H1 (cell line): Measurements from ENCODE around the gene STT3B. TPM values are rescaled to one million over a fixed set of nuclear protein-coding genes. Genes with fewer than 3 reads are reported as not detected.

Experiments
- HDAC2 ChIP-seq, 2 experiments: fragments of 300-600 bp in 1 of 2; sonication (generic) in 1 of 2; IDR thresholded peaks; 2 replicates each; pipeline ENCODE4 v1.6.1; 2011 to 2012; ENCODE audit warnings: low read depth in 2 of 2, low read length in 2 of 2, mild to moderate bottlenecking in 2 of 2, moderate library complexity in 2 of 2, borderline replicate concordance in 1 of 2, inconsistent platforms in 1 of 2
- YY1 ChIP-seq: IDR thresholded peaks from 2 replicates; pipeline ENCODE4 v1.6.1; 2011; ENCODE audit warnings: low read depth, mild to moderate bottlenecking, low read length
- polyA plus RNA-seq, 7 experiments: library from polyadenylated mRNA; depleted of rRNA in 3 of 7; stranded (reverse) in 5 of 7; unstranded in 2 of 7; fragments of >200 nt in 5 of 7; fragments of 200-250 nt in 2 of 7; gene quantifications; 1 replicate in 5 of 7; 2 replicates in 1 of 7; 4 replicates in 1 of 7; pipeline versions ENCODE4 v1.2.1 to v1.2.3, GENCODE V29; 2011 to 2013; ENCODE audit warnings: missing spikeins in 2 of 7, mixed read lengths in 2 of 7
- total RNA-seq: library from RNA; stranded (reverse); fragmentation: NEBNext Ultra II Directional; extraction: Animal tissue kit (Norgen Biotek cat#: 25700); gene quantifications from 2 replicates; pipeline ENCODE4 v1.2.1, GENCODE V29; 2021

Gene STT3B
- total and polyA plus RNA-seq, 2 of the 8 experiments (the other 6 are each of a cell fraction or from before 2014, with no cell fraction given), result 43.5 to 134 TPM

- no peak for TF ChIP-seq HDAC2 (IDR thresholded peaks at IDR 0.05; ENCODE audit: borderline replicate concordance in 1 of 2, low read depth in 2 of 2, low read length in 2 of 2)
- no peak for TF ChIP-seq YY1
These were observed 138.0 kb downstream of the STT3B start (continued) for GRCh38 chr3:31670722-31671121.
